WTC11 (cell line): ENCODE data around the gene SMYD3.

ENCODE experiments used
- ATF3 ChIP-seq: sonication (generic); formaldehyde crosslinking; conservative IDR thresholded peaks from 2 replicates; pipeline ENCODE4 v1.8.1; 2022; ENCODE audit warnings: mild to moderate bottlenecking, missing genetic modification reagents
- CREM ChIP-seq: sonication (generic); formaldehyde crosslinking; IDR thresholded peaks from 2 replicates; pipeline ENCODE4 v1.8.1; 2022; ENCODE audit warnings: mild to moderate bottlenecking, missing genetic modification reagents, moderate library complexity
- FOXK1 ChIP-seq: sonication (generic); formaldehyde crosslinking; IDR thresholded peaks from 2 replicates; pipeline ENCODE4 v1.8.0; 2022; ENCODE audit warnings: mild to moderate bottlenecking, moderate library complexity, missing genetic modification reagents
- IRF2 ChIP-seq: sonication (generic); formaldehyde crosslinking; IDR thresholded peaks from 2 replicates; pipeline ENCODE4 v1.8.0; 2022; ENCODE audit warnings: low read depth, missing genetic modification reagents, borderline replicate concordance
- JUN ChIP-seq: sonication (generic); formaldehyde crosslinking; IDR thresholded peaks from 2 replicates; pipeline ENCODE4 v1.8.0; 2023; ENCODE audit warnings: mild to moderate bottlenecking, missing genetic modification reagents
- KAT7 ChIP-seq: sonication (generic); formaldehyde crosslinking; IDR thresholded peaks from 2 replicates; pipeline ENCODE4 v1.8.1; 2023; ENCODE audit warnings: missing genetic modification reagents, mild to moderate bottlenecking, borderline replicate concordance
- MXD4 ChIP-seq: fragments of 250-450 bp; sonication (Bioruptor Pico); IDR thresholded peaks from 2 replicates; pipeline ENCODE4 v1.8.0; 2021; ENCODE audit warnings: mild to moderate bottlenecking, moderate library complexity, borderline replicate concordance
- NFE2L1 ChIP-seq: sonication (generic); formaldehyde crosslinking; IDR thresholded peaks from 2 replicates; pipeline ENCODE4 v1.8.1; 2023; ENCODE audit warnings: missing genetic modification reagents
- NFYB ChIP-seq: sonication (generic); formaldehyde crosslinking; conservative IDR thresholded peaks from 2 replicates; pipeline ENCODE4 v1.8.0; 2022; ENCODE audit warnings: low read depth, missing genetic modification reagents
- STAT6 ChIP-seq: sonication (generic); formaldehyde crosslinking; conservative IDR thresholded peaks from 2 replicates; pipeline ENCODE4 v1.8.1; 2023; ENCODE audit warnings: mild to moderate bottlenecking, low read depth, missing genetic modification reagents, moderate library complexity
- ZBTB43 ChIP-seq: sonication (generic); formaldehyde crosslinking; IDR thresholded peaks from 2 replicates; pipeline ENCODE4 v1.8.1; 2023; ENCODE audit warnings: mild to moderate bottlenecking, missing genetic modification reagents
- ZNF121 ChIP-seq: sonication (generic); formaldehyde crosslinking; IDR thresholded peaks from 2 replicates; pipeline ENCODE4 v1.8.0; 2023; ENCODE audit warnings: missing genetic modification reagents
- TF ChIP-seq, protein P1 (sequence below): fragments of 200-600 bp; IDR thresholded peaks from 2 replicates; pipeline ENCODE4 v1.8.0; 2022; ENCODE audit warnings: antibody characterized with exemption
- TF ChIP-seq, protein P2 (sequence below): sonication (generic); formaldehyde crosslinking; IDR thresholded peaks from 2 replicates; pipeline ENCODE4 v1.8.1; 2023; ENCODE audit warnings: mild to moderate bottlenecking, missing genetic modification reagents, moderate library complexity

DNA sequence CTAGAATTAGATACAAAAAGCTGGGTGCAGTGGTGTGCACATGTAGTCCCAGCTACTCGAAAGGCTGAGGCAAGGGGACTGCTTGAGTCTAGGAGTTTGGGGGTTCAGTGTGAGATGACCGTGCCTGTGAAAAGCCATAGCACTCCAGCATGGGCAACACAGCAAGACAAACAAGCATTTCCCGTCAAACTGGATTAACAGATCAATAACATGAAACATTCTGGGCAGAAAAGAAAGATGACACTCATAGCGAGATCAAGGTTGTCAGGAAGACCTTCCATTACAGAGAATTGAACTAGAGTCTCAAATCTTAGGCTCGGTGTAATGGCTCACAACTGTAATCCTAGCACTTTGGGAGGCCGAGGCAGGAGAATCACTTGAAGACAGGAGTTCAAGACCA, 45.0 kb upstream of the SMYD3 start:
- TF ChIP-seq, protein P1, sequence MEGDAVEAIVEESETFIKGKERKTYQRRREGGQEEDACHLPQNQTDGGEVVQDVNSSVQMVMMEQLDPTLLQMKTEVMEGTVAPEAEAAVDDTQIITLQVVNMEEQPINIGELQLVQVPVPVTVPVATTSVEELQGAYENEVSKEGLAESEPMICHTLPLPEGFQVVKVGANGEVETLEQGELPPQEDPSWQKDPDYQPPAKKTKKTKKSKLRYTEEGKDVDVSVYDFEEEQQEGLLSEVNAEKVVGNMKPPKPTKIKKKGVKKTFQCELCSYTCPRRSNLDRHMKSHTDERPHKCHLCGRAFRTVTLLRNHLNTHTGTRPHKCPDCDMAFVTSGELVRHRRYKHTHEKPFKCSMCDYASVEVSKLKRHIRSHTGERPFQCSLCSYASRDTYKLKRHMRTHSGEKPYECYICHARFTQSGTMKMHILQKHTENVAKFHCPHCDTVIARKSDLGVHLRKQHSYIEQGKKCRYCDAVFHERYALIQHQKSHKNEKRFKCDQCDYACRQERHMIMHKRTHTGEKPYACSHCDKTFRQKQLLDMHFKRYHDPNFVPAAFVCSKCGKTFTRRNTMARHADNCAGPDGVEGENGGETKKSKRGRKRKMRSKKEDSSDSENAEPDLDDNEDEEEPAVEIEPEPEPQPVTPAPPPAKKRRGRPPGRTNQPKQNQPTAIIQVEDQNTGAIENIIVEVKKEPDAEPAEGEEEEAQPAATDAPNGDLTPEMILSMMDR, result no peak
- TF ChIP-seq KAT7 (CRISPR knock-in tag) (no peak), CREM (CRISPR knock-in tag) (no peak), JUN (no peak), IRF2 (CRISPR knock-in tag) (no peak), ATF3 (CRISPR knock-in tag) (no peak), NFE2L1 (CRISPR knock-in tag) (no peak), MXD4 (CRISPR knock-in tag) (no peak), STAT6 (CRISPR knock-in tag) (no peak), ZBTB43 (CRISPR knock-in tag) (no peak), NFYB (no peak), ZNF121 (CRISPR knock-in tag) (no peak), FOXK1 (CRISPR knock-in tag) (no peak)
- TF ChIP-seq, protein P2, sequence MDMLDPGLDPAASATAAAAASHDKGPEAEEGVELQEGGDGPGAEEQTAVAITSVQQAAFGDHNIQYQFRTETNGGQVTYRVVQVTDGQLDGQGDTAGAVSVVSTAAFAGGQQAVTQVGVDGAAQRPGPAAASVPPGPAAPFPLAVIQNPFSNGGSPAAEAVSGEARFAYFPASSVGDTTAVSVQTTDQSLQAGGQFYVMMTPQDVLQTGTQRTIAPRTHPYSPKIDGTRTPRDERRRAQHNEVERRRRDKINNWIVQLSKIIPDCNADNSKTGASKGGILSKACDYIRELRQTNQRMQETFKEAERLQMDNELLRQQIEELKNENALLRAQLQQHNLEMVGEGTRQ (CRISPR knock-in tag), result no peak
